GM23248 (cell line): ENCODE data around the gene POR.

ENCODE experiments used
- EZH2 ChIP-seq: fragments of 200-600 bp; sonication (generic); IDR thresholded peaks from 2 replicates; pipeline ENCODE4 v1.6.1; 2018; ENCODE audit warnings: antibody characterized with exemption, mild to moderate bottlenecking; ENCODE audit not compliant: insufficient read depth, poor library complexity, severe bottlenecking
- EZH2phosphoT487 ChIP-seq: fragments of 200-600 bp; sonication (generic); IDR thresholded peaks from 2 replicates; pipeline ENCODE4 v1.6.1; 2018; ENCODE audit warnings: antibody characterized with exemption, moderate library complexity, mild to moderate bottlenecking, low read depth; ENCODE audit not compliant: insufficient read depth

- TF ChIP-seq EZH2 (no peak), EZH2phosphoT487 (no peak)
Observed at GRCh38 chr7:76002139-76002538, 87.2 kb downstream of the POR start.
